Suprapubic skin (tissue), 3 donors: ENCODE measurements around the gene CLIC4.
"Not testable (repeated sequence)": the region's sequence is repeated elsewhere in the genome, so short reads cannot be mapped to it uniquely, and the experiment has no call there.

Experiments
- CTCF ChIP-seq, 2 donors: fragments of 200-600 bp in 1 of 2; fragments of 450-650 bp in 1 of 2; sonication (generic) in 1 of 2; IDR thresholded peaks; one replicate each; pipeline ENCODE4 v1.5.1; 2016 to 2019; ENCODE audit warnings: antibody characterized with exemption in 2 of 2, mild to moderate bottlenecking in 1 of 2, moderate library complexity in 1 of 2
- EP300 ChIP-seq: sonication (generic); formaldehyde crosslinking; IDR thresholded peaks from one replicate; pipeline ENCODE4 v1.6.1; 2017; ENCODE audit warnings: antibody characterized with exemption

GRCh38 chr1:24891367-24891766 lies 146.1 kb downstream of the CLIC4 start:
- TF ChIP-seq CTCF (IDR thresholded peaks at IDR 0.05); EP300: not testable (repeated sequence)
